Stimulated activated CD8-positive, alpha-beta memory T cell treated with anti-CD3 and anti-CD28 coated beads, Interleukin-12 subunit alpha, Interleukin-12 subunit beta, amount 100 ng/mL, for 24 hours (primary cell): ENCODE data around the gene FOLH1.
"Not testable (repeated sequence)": the region's sequence is repeated elsewhere in the genome, so short reads cannot be mapped to it uniquely, and the experiment has no call there.

Experiments
- DNase-seq: peaks from one replicate; pipeline ENCODE4 v3.0.0-alpha.2; 2020; ENCODE audit errors: extremely low read depth

Gene FOLH1

GRCh38 chr11:49208006-49208721 lies at the start of gene FOLH1:
Gene FOLH1 (minus strand): TSS chr11:49208602. CDS start chr11:49208409, 193 bp downstream.
- DNase-seq: no peak

GRCh38 chr11:49255148-49255547 lies 46.7 kb upstream of the FOLH1 start:
- DNase-seq: not testable (repeated sequence)

- not testable (repeated sequence) for DNase-seq
Measured at GRCh38 chr11:49251212-49251611, 42.8 kb upstream of the FOLH1 start.

- not testable (repeated sequence) for DNase-seq
Measured at GRCh38 chr11:49250398-49251115, 42.2 kb upstream of the FOLH1 start.

GRCh38 chr11:49249363-49249762 lies 41.0 kb upstream of the FOLH1 start:
- not testable (repeated sequence) for DNase-seq

GRCh38 chr11:49233685-49234084 lies 25.3 kb upstream of the FOLH1 start:
- not testable (repeated sequence) for DNase-seq

GRCh38 chr11:49233019-49233418 lies 24.6 kb upstream of the FOLH1 start:
- not testable (repeated sequence) for DNase-seq

- not testable (repeated sequence) for DNase-seq
Measured at GRCh38 chr11:49231725-49232124, 23.3 kb upstream of the FOLH1 start.

GRCh38 chr11:49230534-49230933 lies 22.1 kb upstream of the FOLH1 start:
- not testable (repeated sequence) for DNase-seq

- not testable (repeated sequence) for DNase-seq
Measured at GRCh38 chr11:49230001-49230400, 21.6 kb upstream of the FOLH1 start.

- DNase-seq: not testable (repeated sequence)
Measured at GRCh38 chr11:49229136-49229535, 20.7 kb upstream of the FOLH1 start.

- not testable (repeated sequence) for DNase-seq
Measured at GRCh38 chr11:49225255-49225785, 16.9 kb upstream of the FOLH1 start.

- no peak for DNase-seq
Measured at GRCh38 chr11:49221112-49221511, 12.7 kb upstream of the FOLH1 start.

- no peak for DNase-seq
Measured at GRCh38 chr11:49213026-49213560, 4.7 kb upstream of the FOLH1 start.

- not testable (repeated sequence) for DNase-seq
Measured at GRCh38 chr11:49206999-49207398, 1.4 kb downstream of the FOLH1 start.

GRCh38 chr11:49202287-49202976 lies 6.0 kb downstream of the FOLH1 start:
- no peak for DNase-seq

- DNase-seq: not testable (repeated sequence)
Measured at GRCh38 chr11:49196775-49197174, 11.6 kb downstream of the FOLH1 start.

- DNase-seq: not testable (repeated sequence)
Measured at GRCh38 chr11:49196002-49196401, 12.4 kb downstream of the FOLH1 start.

GRCh38 chr11:49190287-49190686 lies 18.1 kb downstream of the FOLH1 start:
- not testable (repeated sequence) for DNase-seq

GRCh38 chr11:49186225-49186624 lies 22.2 kb downstream of the FOLH1 start:
- not testable (repeated sequence) for DNase-seq

- DNase-seq: not testable (repeated sequence)
Measured at GRCh38 chr11:49185597-49185996, 22.8 kb downstream of the FOLH1 start.

- not testable (repeated sequence) for DNase-seq
Measured at GRCh38 chr11:49184756-49185155, 23.6 kb downstream of the FOLH1 start.
